HG03159 (cell line): Measurements from ENCODE around the gene DNAL4.
"Not testable (repeated sequence)": the region's sequence is repeated elsewhere in the genome, so short reads cannot be mapped to it uniquely, and the experiment has no call there.

Source experiments
- ATAC-seq: cut with Tn5 transposase; IDR thresholded peaks from one replicate; pipeline ENCODE4 v1.9.1; 2021; ENCODE audit warnings: mild to moderate bottlenecking, moderate library complexity; ENCODE audit not compliant: unreplicated experiment

Gene DNAL4

DNA sequence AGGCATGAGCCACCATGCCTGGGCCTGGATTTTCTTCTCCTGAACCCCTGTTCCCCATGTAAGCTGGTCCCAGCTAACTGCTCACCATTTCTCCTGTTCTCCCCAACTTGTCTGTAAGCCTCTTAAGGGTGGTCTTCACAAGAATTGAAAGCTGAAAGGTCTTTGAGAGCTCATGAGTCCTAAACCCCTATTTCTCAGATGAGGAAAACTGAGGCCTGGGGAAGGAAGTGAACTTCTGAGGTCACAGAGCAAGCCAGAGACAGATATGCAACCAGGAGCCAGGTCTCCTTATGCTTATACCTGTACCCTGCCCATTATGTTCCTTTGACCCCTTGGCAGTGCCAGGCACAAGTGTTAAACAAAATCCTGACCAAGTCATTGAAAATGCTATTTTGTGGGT, 33.6 kb upstream of the DNAL4 start:
- no peak for ATAC-seq

GRCh38 chr22:38826801-38827200, 32.9 kb upstream of the DNAL4 start:
- no peak for ATAC-seq

DNA sequence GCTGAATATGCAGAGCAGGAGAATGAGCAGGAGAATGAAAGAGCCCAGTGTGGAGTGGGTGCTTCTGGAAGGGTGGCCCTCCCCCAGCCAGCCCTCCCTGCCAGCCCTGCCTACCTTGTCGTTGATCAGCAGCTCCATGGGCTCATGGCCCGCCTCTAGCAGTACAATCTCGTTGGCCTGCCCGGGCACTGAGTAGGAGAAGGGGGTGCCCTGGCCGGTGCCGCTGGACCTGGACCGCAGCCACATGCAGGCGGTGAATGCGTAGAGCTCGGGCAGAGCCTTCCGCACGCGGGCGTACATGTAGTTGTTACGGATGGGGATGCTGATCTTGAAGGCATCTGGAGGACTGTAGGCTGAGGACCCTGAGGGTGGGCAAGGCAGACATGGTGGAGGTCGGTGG, 32.4 kb upstream of the DNAL4 start:
- ATAC-seq = no peak

DNA sequence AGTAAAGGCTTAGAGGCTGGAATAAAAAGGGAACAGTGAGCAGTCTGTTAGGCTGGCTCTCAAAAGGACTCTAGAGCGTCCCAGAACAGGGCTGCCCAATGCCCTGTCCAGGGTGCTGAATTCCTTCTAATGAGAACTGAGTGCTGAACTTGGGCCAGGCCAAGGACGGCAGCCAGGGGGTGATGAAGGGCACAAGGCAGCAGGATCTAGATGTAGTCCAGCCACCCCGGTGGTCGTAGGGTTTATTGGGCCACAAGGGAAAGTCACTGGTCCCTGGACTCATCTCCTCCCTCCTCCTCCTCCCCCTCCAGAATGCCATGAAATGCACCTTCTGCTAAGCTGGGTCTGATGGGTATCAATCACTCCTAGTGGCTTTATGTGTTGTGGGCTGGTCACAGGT, 30.6 kb upstream of the DNAL4 start:
- no peak for ATAC-seq

DNA sequence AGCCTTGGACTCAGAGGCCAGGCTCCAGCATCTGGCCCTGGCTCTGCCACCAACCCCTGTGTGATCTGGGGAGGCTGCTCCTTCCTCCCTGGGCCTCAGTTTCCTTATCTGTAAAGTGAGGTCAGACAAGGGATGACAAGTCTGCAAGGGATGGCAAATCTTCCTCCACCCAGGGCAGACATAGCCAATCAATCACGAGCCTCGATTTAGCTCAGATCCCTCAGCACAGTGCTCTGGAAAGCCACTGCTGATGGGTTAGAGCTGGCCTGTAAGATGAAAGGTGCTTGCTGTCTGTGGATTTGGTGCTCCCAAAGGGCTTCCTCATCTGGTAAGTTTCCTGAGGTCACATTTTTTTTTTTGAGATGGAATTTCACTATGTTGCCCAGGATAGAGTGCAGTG, 29.7 kb upstream of the DNAL4 start:
- ATAC-seq = no peak

DNA sequence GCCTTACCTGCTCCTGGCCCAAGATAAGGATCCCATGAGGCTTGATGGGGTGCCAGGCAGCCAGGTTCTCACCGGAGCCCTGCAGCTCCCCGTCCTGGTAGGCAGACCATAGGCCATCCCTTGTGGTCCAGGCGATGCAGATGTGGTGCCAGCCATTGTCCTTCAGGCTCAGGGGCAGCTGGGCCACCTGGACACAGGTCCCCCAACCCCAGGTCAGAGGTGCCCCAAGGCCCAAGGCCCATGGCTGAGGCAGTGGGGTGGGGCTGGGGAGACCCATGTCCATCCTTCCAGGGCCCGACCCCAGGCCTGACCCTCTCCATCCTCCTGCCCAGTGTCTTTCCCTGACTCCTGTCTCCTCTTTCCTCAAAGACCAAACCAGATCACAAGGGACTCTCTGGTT, 29.1 kb upstream of the DNAL4 start:
- ATAC-seq = no peak

DNA sequence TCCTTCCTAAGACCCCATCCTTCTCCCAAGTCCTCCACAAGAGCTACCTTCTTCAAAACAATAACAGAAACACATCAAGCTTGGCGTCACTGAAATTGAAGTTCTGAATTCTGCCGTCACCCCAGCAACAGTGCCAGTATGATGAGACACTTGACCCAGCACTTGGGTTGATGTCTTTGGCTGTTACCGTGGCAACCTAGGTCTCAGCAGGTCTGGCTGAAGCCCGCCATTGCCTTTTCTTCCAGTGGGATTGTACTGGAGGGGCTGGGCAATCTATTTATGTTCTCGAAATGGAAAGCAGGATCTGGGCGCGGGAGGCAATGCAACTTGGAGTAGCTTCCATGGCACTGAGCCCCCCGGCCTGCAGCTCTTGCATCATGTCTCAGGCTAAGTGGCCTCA, 26.1 kb upstream of the DNAL4 start:
- no peak for ATAC-seq

GRCh38 chr22:38819387-38819940, 25.5 kb upstream of the DNAL4 start:
- no peak for ATAC-seq

DNA sequence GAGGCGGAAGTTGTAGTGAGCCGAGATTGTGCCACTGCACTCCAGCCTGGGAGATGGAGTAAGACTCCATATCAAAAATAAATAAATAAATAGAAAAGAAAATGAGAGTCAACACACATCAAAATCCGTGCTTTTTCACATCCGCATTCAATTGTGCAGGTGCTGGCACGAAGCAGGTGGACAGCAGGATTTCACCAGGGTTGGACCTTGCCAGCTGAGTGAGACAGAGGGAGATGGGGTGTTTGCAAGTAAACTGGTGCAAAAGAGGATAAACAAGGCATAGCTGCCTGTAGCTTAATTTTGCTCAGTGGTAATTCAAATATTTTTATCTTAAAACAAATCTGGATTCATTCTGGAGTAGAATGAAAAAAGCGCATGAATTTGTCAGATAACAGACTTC, 23.3 kb upstream of the DNAL4 start:
- no peak for ATAC-seq

DNA sequence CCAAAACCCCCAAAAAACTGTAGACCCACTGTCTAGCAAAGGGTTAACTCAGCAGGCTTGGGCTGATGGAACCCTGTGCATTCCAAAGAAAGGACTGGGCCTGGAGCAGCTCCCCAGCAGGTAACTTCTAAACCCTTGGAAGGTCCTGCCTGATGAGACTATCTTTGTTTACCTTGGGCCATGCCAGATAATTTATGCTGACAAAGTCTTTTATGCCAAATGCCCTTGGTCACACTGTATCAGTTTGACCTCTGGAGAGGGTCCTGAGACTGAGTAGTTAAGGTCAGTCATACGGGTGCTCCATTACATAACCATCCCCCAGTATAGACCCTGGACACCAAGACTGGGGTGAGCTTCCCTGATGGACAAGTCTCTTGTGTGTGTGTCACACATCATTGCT, 21.9 kb upstream of the DNAL4 start:
- ATAC-seq = no peak

GRCh38 chr22:38811241-38811640, 17.3 kb upstream of the DNAL4 start:
- no peak for ATAC-seq

- not testable (repeated sequence) for ATAC-seq
Measured at GRCh38 chr22:38805041-38805593, 11.2 kb upstream of the DNAL4 start.

- no peak for ATAC-seq
Measured at GRCh38 chr22:38802671-38803121, 8.8 kb upstream of the DNAL4 start.

DNA sequence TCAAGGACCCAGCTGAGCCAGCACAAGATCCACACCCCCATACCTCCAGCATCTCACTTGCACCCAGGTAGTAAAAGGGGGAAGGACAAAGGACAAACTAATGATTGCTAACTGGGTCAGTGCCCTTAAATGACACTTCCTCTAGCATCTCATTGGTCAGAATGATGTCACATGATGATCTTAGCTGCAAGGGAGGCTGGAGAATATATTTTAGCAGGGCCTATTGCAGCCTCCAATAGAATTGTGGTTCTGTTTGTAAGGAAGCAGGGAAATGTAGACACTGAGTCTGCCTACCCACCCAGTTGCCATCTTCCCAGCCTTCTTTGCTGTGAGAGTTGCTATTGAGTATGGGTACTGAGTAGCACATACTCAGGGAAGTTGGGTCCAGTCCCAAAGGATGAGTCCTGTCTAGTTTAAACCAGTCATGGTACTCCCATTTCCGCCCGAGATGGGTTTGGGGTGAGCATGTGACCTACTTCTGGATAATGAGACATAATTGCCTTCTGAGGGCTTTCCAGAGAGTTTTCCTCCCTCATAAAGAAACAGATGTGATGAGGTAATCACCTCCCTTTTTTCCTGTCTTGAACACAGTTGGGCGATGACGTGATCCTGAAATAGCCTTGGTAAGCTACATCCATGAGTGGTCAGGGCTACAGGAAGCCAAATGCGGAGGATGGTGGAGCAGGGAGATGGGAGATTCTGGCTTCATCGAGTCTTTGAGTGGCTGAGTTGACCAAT, 5.5 kb upstream of the DNAL4 start:
- ATAC-seq = no peak

- no peak for ATAC-seq
Measured at GRCh38 chr22:38798496-38798895, 4.6 kb upstream of the DNAL4 start.

- no peak for ATAC-seq
Measured at GRCh38 chr22:38796262-38796957, 2.5 kb upstream of the DNAL4 start.

DNA sequence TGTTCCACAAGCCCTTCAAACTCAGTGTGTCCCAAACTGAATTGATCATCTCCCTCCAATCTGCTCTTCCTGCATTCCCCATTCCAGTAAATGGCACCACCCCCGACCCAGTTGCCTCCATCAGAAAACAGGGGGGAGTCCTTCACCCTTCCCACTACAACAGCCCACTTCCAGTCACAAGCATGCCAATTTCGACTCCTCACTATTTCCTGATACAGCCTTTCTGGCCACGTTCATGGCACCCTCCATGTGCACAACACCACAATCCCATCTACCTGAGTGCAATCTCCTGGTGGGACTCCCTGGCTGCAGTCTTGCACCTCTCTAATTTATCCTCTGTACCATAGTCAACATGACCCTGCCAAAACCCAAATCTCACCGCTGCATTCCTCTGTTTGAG, 1.6 kb upstream of the DNAL4 start:
- no peak for ATAC-seq

- ATAC-seq = no peak
Measured at GRCh38 chr22:38793317-38793716, 626 bp downstream of the DNAL4 start.

GRCh38 chr22:38792833-38793232, 1.1 kb downstream of the DNAL4 start:
- no peak for ATAC-seq

DNA sequence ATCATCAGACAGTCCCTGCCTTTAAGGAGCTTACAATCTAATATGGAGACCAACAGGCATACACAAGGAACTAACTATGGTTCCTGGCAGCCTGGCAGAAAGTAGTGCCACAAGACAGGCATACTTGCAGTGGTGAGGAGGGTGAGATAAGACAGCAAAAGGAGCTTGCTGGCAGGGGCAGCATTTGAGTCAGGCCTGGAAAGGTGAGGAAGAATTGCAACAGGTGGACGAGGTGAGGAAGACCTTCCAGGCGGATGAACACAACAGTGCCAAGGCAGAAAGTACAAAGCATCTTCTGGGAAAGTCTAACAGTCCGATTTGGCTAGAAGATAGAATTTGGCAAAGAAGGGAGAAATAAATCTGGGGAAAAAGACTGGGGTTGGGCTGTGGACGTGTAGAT, 4.3 kb downstream of the DNAL4 start:
- no peak for ATAC-seq

DNA sequence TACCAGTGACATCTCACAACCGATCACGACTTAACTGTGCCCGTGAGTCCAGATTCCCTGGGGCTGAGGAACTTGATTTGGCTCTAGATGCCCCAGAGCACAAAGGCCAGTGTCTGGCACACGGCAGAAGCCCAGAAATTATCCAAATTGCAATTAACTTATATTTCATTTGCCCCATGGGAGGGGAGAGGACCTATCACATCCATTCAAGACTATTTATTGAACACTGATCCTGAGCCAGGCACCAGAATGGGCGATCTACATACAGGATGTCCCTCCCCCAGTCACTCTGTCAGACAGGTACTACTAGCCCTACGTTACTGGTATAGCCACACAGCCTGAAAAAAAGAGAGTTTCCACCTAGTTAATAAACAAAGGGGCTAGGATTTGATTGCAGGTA, 5.1 kb downstream of the DNAL4 start:
- no peak for ATAC-seq
